AG09319 (cell line): ENCODE results near the gene PTPN6.

Source experiments
- DNase-seq: peaks from one replicate; pipeline ENCODE4 v3.0.0-alpha.2; 2010; ENCODE audit warnings: low read depth; ENCODE audit errors: extremely low read depth
- CTCF ChIP-seq: IDR thresholded peaks from 2 replicates; pipeline ENCODE4 v1.5.1; 2011; ENCODE audit warnings: low read depth, mild to moderate bottlenecking, inconsistent platforms, low read length, moderate library complexity

The PTPN6 gene

GRCh38 chr12:6956021-6956727 is 5.0 kb downstream of the PTPN6 start:
- DNase-seq = no peak
- TF ChIP-seq CTCF = no peak

- TF ChIP-seq CTCF = no peak
These were observed 6.1 kb downstream of the PTPN6 start for GRCh38 chr12:6957151-6957701.

GRCh38 chr12:6957741-6958608 is 6.8 kb downstream of the PTPN6 start:
- TF ChIP-seq CTCF = no peak
- no peak for DNase-seq

More at GRCh38 chr12:6957151-6957701, 6.1 kb downstream of the PTPN6 start:
- DNase-seq = no peak

- no peak for TF ChIP-seq CTCF
- DNase-seq = no peak
These were observed 7.5 kb downstream of the PTPN6 start for GRCh38 chr12:6958609-6959057.

GRCh38 chr12:6959058-6959804 is 8.1 kb downstream of the PTPN6 start:
- no peak for DNase-seq

More at GRCh38 chr12:6959058-6959804, 8.1 kb downstream of the PTPN6 start:
- no peak for TF ChIP-seq CTCF
